K562 (cell line): ENCODE measurements around the gene FMNL3. TPM values are rescaled to one million over a fixed set of nuclear protein-coding genes. Genes with fewer than 3 reads are reported as not detected.

Source experiments
- ATAC-seq: fragments of 200-7000 bp; cut with Tn5 transposase; 3 replicates; pipeline ENCODE4 v1.9.1; 2020; ENCODE audit warnings: moderate library complexity
- BruUV-seq: library from RNA; stranded (reverse); fragments of 400-500 nt; replicated peaks from 2 replicates; lab custom pipeline; 2021; lab: Mats Ljungman, UMichigan
- CTCF ChIA-PET: fragments of 300-600 bp; formaldehyde crosslinking; extraction: SDS; loops from one replicate; lab custom pipeline; 2021; ENCODE audit warnings: low intra/inter-chr PET ratio; lab: Yijun Ruan, JAX
- POLR2A ChIA-PET: fragments of 300-600, 350-650 bp; sonication (Branson Sonifier 250); formaldehyde crosslinking; extraction: SDS; loops from one replicate; lab custom pipeline; 2021; ENCODE audit warnings: antibody characterized with exemption, inconsistent platforms; lab: Yijun Ruan, JAX
- DNase-seq, 4 experiments: peaks; one replicate each; pipeline versions ENCODE4 v3.0.0 to v3.0.0-alpha.2; 2011 to 2018; ENCODE audit warnings: low spot score in 3 of 4, mixed read lengths in 3 of 4; ENCODE audit errors: extremely low read depth in 1 of 4
- FAIRE-seq: peaks from 2 replicates; lab custom pipeline; 2011; peaks lifted over from hg19 to GRCh38; lab: Jason Lieb, UNC
- H2AFZ ChIP-seq: 2 replicates; pipeline ENCODE4 v1.6.0; 2011; ENCODE audit warnings: low read depth, low read length, control low read depth, inconsistent platforms
- H3K27ac ChIP-seq: fragments of 200-600 bp; 3 replicates; pipeline ENCODE4 v1.8.0; 2011; ENCODE audit warnings: low read depth, mild to moderate bottlenecking, control low read depth, inconsistent platforms, low read length, moderate library complexity, mixed read lengths; ENCODE audit errors: extremely low read depth
- H3K27me3 ChIP-seq, 2 experiments: fragments of 300-600 bp in 1 of 2; 2 replicates in 1 of 2; 3 replicates in 1 of 2; pipeline versions ENCODE4 v1.6.0 to v1.8.0; 2011; ENCODE audit warnings: inconsistent platforms in 2 of 2, low read length in 2 of 2, mild to moderate bottlenecking in 1 of 2, mixed read lengths in 1 of 2, moderate library complexity in 1 of 2; ENCODE audit not compliant: control insufficient read depth in 2 of 2, insufficient read depth in 2 of 2
- H3K36me3 ChIP-seq: fragments of 300-600 bp; 3 replicates; pipeline ENCODE4 v1.8.0; 2011; ENCODE audit warnings: mild to moderate bottlenecking, low read length, inconsistent platforms; ENCODE audit not compliant: control insufficient read depth, insufficient read depth
- H3K4me1 ChIP-seq, 2 experiments: fragments of 200-600 bp in 1 of 2; replicated peaks in 1 of 2; 2 replicates in 1 of 2; 3 replicates in 1 of 2; pipeline versions ENCODE4 v1.5.1 to v1.8.0; 2011; ENCODE audit warnings: inconsistent platforms in 2 of 2, low read length in 2 of 2, mild to moderate bottlenecking in 1 of 2, mixed read lengths in 1 of 2, moderate library complexity in 1 of 2; ENCODE audit not compliant: control insufficient read depth in 2 of 2, insufficient read depth in 2 of 2
- H3K4me2 ChIP-seq: 2 replicates; pipeline ENCODE4 v1.6.1; 2011; ENCODE audit warnings: low read length, control low read depth, inconsistent platforms, mixed read lengths; ENCODE audit not compliant: insufficient read depth
- H3K4me3 ChIP-seq: fragments of 200-600 bp; sonication (generic), shearing (Covaris generic); 2 replicates; pipeline ENCODE4 v1.5.1; 2016; ENCODE audit warnings: control low read depth, inconsistent platforms
- H3K79me2 ChIP-seq: fragments of 200-600 bp; 3 replicates; pipeline ENCODE4 v1.8.0; 2011; ENCODE audit warnings: low read length, inconsistent platforms; ENCODE audit not compliant: control insufficient read depth, insufficient read depth
- H3K9ac ChIP-seq, 2 experiments: 2 replicates each; pipeline versions ENCODE4 v1.6.0 to v1.6.1; 2011; ENCODE audit warnings: low read depth in 2 of 2, low read length in 2 of 2, control low read depth in 1 of 2, inconsistent platforms in 1 of 2, mild to moderate bottlenecking in 1 of 2, mixed read lengths in 1 of 2; ENCODE audit not compliant: insufficient read depth in 1 of 2
- H3K9me1 ChIP-seq: one replicate; pipeline ENCODE4 v1.6.0; 2011; ENCODE audit warnings: inconsistent platforms, mild to moderate bottlenecking, low read length, moderate library complexity; ENCODE audit not compliant: control insufficient read depth, insufficient read depth
- H3K9me3 ChIP-seq: replicated peaks from 2 replicates; pipeline ENCODE4 v1.5.1; 2011; ENCODE audit warnings: low read depth, low read length, inconsistent platforms; ENCODE audit not compliant: control insufficient read depth, insufficient read depth
- H4K20me1 ChIP-seq: replicated peaks from 2 replicates; pipeline ENCODE4 v1.6.1; 2011; ENCODE audit warnings: low read length, inconsistent platforms, mixed read lengths; ENCODE audit not compliant: control insufficient read depth, insufficient read depth
- ATF6 ChIP-seq: sonication (generic); formaldehyde crosslinking; IDR thresholded peaks from 2 replicates; pipeline ENCODE4 v1.4.0; 2020; ENCODE audit warnings: mild to moderate bottlenecking, missing genetic modification reagents
- CEBPZ ChIP-seq: fragments of 150-350 bp; IDR thresholded peaks from 2 replicates; pipeline ENCODE4 v1.6.1; 2014; ENCODE audit warnings: low read depth, mild to moderate bottlenecking, low read length, borderline replicate concordance
- DNMT1 ChIP-seq: fragments of 450-650 bp; IDR thresholded peaks from 2 replicates; pipeline ENCODE4 v1.6.1; 2016; ENCODE audit warnings: antibody characterized with exemption, mild to moderate bottlenecking
- HINFP ChIP-seq: fragments of 450-650 bp; conservative IDR thresholded peaks from 2 replicates; pipeline ENCODE4 v1.6.1; 2016; ENCODE audit warnings: missing genetic modification characterization, low read depth, mild to moderate bottlenecking, control low read depth, missing compliant biosample characterization
- MYBL2 ChIP-seq, 2 experiments: fragments of 450-650 bp in 1 of 2; sonication (generic) in 1 of 2; formaldehyde crosslinking in 1 of 2; IDR thresholded peaks; 2 replicates each; pipeline versions ENCODE4 v1.6.1 to v1.8.1; 2017 to 2022; ENCODE audit warnings: borderline replicate concordance in 1 of 2, inconsistent platforms in 1 of 2, low read depth in 1 of 2, mild to moderate bottlenecking in 1 of 2, missing genetic modification reagents in 1 of 2, moderate library complexity in 1 of 2
- PBX2 ChIP-seq, 2 experiments: IDR thresholded peaks in 1 of 2; conservative IDR thresholded peaks in 1 of 2; 2 replicates each; pipeline ENCODE4 v1.6.1; 2016; ENCODE audit warnings: low read depth in 2 of 2, mild to moderate bottlenecking in 1 of 2, missing compliant biosample characterization in 1 of 2, missing genetic modification characterization in 1 of 2, moderate library complexity in 1 of 2
- ZNF263 ChIP-seq: sonication (generic); formaldehyde crosslinking; IDR thresholded peaks from 2 replicates; pipeline ENCODE4 v1.8.0; 2022; ENCODE audit warnings: mild to moderate bottlenecking, missing genetic modification reagents, borderline replicate concordance
- WGBS: fragments of 100-300 bp; shearing (Covaris generic); methylation state at CpG from one replicate; pipeline ENCODE4 v1.1.6; 2016; ENCODE audit warnings: low coverage, mixed read lengths; ENCODE audit not compliant: insufficient coverage; ENCODE audit errors: missing lambda C conversion rate; 5-methylcytosine and 5-hydroxymethylcytosine counted together
- in situ Hi-C: fragments of 300-500 bp; cut with MboI; formaldehyde crosslinking; loops from 4 replicates; pipeline ENCODE4 v1.15.0; 2018; ENCODE audit warnings: inconsistent platforms, mixed read lengths
- intact Hi-C: fragments of 100-400 bp; cut with micrococcal nuclease; formaldehyde crosslinking; loops from 2 replicates; pipeline ENCODE4 v1.14.2; 2022
- polyA plus RNA-seq, 8 experiments: library from polyadenylated mRNA; depleted of rRNA in 4 of 8; stranded (reverse) in 5 of 8; unstranded in 3 of 8; fragments of >200 nt; fragmentation: Nextera tagmentation in 2 of 8; fragmentation: Illumina TruSeq in 1 of 8; extraction: Ambion mirVana in 2 of 8; extraction: Trizol in 1 of 8; gene quantifications; 2 replicates each; pipeline versions ENCODE4 v1.2.1 to v1.2.3, GENCODE V29; 2011 to 2014; ENCODE audit warnings: inconsistent platforms in 1 of 8, missing spikeins in 1 of 8
- total RNA-seq, 7 experiments: library from RNA; depleted of rRNA in 6 of 7; stranded (reverse); fragments of >200 nt in 6 of 7; fragmentation: Illumina TruSeq in 2 of 7; extraction: Trizol in 2 of 7; gene quantifications; 2 replicates each; pipeline versions ENCODE4 v1.2.1 to v1.2.3, GENCODE V29; 2011 to 2021; ENCODE audit warnings: low replicate concordance in 1 of 7
- TF ChIP-seq, protein P1 (sequence below): fragments of 250-450 bp; sonication (Bioruptor Pico); IDR thresholded peaks from 2 replicates; pipeline ENCODE4 v1.6.1; 2021; ENCODE audit warnings: mild to moderate bottlenecking

Gene FMNL3
- total and polyA plus RNA-seq, 9 of the 15 experiments (the other 6 are each of a cell fraction or from before 2014, with no cell fraction given), result 0.49 to 14.4 (median 6.8) TPM

- Histone ChIP-seq H3K9me1 (no peaks in the 10 kb centered on the region), H3K4me1 (no peaks in the 10 kb centered on the region), H3K4me3 (no peak overlapping the region), H4K20me1 (no peaks in the 10 kb centered on the region), H3K27me3 (no peaks in the 10 kb centered on the region; a peak in 1 of 5 replicates), H2AFZ (no peak overlapping the region), H3K9me3 (no peaks in the 10 kb centered on the region), H3K36me3 (no peaks in the 10 kb centered on the region), H3K27ac (no peak overlapping the region), H3K9ac (no peak overlapping the region), H3K4me2 (no peak overlapping the region), H3K79me2 (no peaks in the 10 kb centered on the region)
- POLR2A ChIA-PET, result interaction anchor here (1.4 to 2.2 kb wide), 3 partner anchors 9 to 23 kb away, joined by 3 to 9 read pairs (median 4); no protein-coding TSS in a partner anchor
- DNase-seq, result no peak
- intact Hi-C loops (no loop called here), in situ Hi-C loops (no loop called here)
- CTCF ChIA-PET, result no interaction called here
- 28% methylated on average over 1 of the region's 1 CpG for WGBS
- no peak for ATAC-seq
- no TSS peak for BruUV-seq
- no peak for FAIRE-seq
- TF ChIP-seq PBX2 (CRISPR knock-in tag; IDR thresholded peaks at IDR 0.05; ENCODE audit: low read depth) (no peak), PBX2 (tag; conservative IDR thresholded peaks at IDR 0.05; ENCODE audit: low read depth) (no peak), ATF6 (CRISPR knock-in tag) (no peak), HINFP (tag) (no peak), MYBL2 (IDR thresholded peaks at IDR 0.05; ENCODE audit: low read depth) (no peak), MYBL2 (CRISPR knock-in tag; IDR thresholded peaks at IDR 0.05; ENCODE audit: borderline replicate concordance) (no peak), ZNF263 (no peak), CEBPZ (no peak), DNMT1 (no peak)
- TF ChIP-seq, protein P1, sequence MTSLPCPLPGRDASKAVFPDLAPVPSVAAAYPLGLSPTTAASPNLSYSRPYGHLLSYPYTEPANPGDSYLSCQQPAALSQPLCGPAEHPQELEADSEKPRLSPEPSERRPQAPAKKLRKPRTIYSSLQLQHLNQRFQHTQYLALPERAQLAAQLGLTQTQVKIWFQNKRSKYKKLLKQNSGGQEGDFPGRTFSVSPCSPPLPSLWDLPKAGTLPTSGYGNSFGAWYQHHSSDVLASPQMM (CRISPR knock-in tag), result no peak
Measured at GRCh38 chr12:49680075-49680474, 27.1 kb downstream of the FMNL3 start.
